ENCODE results near the gene PP2D1.
"Not testable (repeated sequence)": the region's sequence is repeated elsewhere in the genome, so short reads cannot be mapped to it uniquely, and the experiment has no call there.

The PP2D1 gene

GRCh38 chr3:20022954-20023622 is 11.0 kb upstream of the PP2D1 start:
- peak overlapping the region; percentile 100 for H3K27ac ChIP-seq
- TF ChIP-seq CTCF (conservative IDR thresholded peaks at IDR 0.05) = no peak

GRCh38 chr3:20016076-20016475 is 4.0 kb upstream of the PP2D1 start:
- not testable (repeated sequence) for H3K27ac ChIP-seq

GRCh38 chr3:20015525-20015924 is 3.5 kb upstream of the PP2D1 start:
- no peak overlapping the region for H3K27ac ChIP-seq
- TF ChIP-seq CTCF (conservative IDR thresholded peaks at IDR 0.05) = no peak

GRCh38 chr3:20013396-20013795 is 1.3 kb upstream of the PP2D1 start:
- no peak for TF ChIP-seq CTCF (conservative IDR thresholded peaks at IDR 0.05)
- H3K27ac ChIP-seq = no peak overlapping the region

GRCh38 chr3:20008646-20009045 is 3.4 kb downstream of the PP2D1 start:
- H3K27ac ChIP-seq = no peak overlapping the region
- no peak for TF ChIP-seq CTCF (conservative IDR thresholded peaks at IDR 0.05)

- TF ChIP-seq CTCF (conservative IDR thresholded peaks at IDR 0.05) = no peak
- no peak overlapping the region for H3K27ac ChIP-seq
These were observed 4.1 kb downstream of the PP2D1 start for GRCh38 chr3:20007960-20008359.

GRCh38 chr3:20001932-20002331 is 10.1 kb downstream of the PP2D1 start:
- no peak overlapping the region for H3K27ac ChIP-seq
- TF ChIP-seq CTCF (conservative IDR thresholded peaks at IDR 0.05) = no peak

- TF ChIP-seq CTCF (conservative IDR thresholded peaks at IDR 0.05) = no peak
These were observed 14.6 kb downstream of the PP2D1 start for GRCh38 chr3:19997502-19997901.

More at GRCh38 chr3:19997502-19997901, 14.6 kb downstream of the PP2D1 start:
- H3K27ac ChIP-seq = no peak overlapping the region
